MV-4-11 (cell line): ENCODE data around the gene CST1.
"Not testable (repeated sequence)": the region's sequence is repeated elsewhere in the genome, so short reads cannot be mapped to it uniquely, and the experiment has no call there.

Source experiments
- DNase-seq: peaks from one replicate; lab custom pipeline; 2025; lab: John Stamatoyannopoulos, UW

The CST1 gene, protein sequence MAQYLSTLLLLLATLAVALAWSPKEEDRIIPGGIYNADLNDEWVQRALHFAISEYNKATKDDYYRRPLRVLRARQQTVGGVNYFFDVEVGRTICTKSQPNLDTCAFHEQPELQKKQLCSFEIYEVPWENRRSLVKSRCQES

GRCh38 chr20:23750786-23751185, at the start of gene CST1:
Gene CST1, minus strand, starts transcription at chr20:23750935. Its CDS starts 69 bp downstream, at chr20:23750866.
- DNase-seq, result not testable (repeated sequence)

- DNase-seq, result not testable (repeated sequence)
These were observed 48.6 kb upstream of the CST1 start for GRCh38 chr20:23799216-23799847.

- DNase-seq, result no peak
These were observed 44.8 kb upstream of the CST1 start for GRCh38 chr20:23795526-23795925.

DNA sequence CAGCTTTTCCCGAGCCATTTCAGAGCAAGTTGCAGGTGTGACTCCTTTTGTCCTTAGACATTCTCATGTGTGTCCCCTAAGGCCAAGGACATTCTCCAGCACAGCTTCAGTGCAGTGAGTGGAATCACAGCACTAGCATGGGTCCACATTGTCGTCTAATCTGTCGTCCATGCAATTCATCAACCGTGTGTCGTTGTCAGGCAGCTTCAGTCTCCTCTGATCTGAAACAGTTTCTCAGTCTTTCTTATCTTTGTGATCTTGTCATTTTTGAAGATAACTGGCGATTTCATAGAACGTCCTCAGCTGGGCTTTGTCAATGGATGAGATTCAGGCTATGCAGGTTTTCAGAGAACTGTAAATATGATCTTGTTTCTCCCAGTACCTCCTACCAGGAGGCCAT, 44.1 kb upstream of the CST1 start:
- DNase-seq, result no peak

- no peak for DNase-seq
These were observed 43.3 kb upstream of the CST1 start for GRCh38 chr20:23794065-23794464.

DNA sequence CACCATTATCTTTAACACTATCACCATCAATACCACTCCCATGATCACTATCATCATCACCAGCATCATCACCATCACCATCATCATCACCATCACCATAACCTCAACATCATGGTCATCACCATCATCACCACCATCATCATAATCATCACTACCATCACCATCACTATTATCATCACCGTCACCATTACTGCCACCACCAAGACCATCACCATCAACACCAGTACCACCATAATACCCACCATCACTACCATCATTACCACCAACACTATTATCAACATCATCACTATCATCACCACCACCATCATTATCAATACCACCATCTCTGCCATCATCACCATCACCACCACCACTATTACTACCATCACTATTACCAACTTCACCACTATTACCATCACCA, 32.7 kb upstream of the CST1 start:
- no peak for DNase-seq

DNA sequence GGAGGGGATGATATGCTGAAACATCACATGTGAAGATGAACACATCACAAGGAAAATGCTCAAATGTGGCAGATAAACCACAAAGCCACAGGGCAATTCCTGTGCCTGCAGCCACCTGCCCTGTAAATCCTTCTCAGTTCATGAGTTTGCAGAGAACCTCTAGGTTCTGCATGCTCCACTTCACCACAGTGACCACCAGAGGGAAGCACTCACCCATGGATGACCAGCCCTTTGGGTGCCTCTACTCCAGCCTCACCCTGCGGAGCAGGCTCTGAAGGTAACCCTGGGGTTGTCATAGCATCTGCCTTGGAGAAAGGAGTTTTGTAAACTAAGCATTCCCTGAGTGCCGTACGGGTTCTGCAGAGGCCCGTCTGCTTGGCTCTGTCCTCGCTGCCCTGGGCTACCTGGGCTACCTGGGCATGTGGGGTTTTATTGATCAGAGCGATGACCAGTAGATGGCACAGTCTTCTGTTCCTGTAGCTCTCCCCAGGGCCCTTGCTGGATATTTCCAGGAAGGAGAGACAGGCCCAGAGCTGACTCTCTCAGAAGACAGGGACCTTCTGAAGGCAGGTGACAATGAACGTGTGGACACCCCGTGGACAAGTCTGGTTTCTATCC, 31.7 kb upstream of the CST1 start:
- DNase-seq, result peak; percentile 11

DNA sequence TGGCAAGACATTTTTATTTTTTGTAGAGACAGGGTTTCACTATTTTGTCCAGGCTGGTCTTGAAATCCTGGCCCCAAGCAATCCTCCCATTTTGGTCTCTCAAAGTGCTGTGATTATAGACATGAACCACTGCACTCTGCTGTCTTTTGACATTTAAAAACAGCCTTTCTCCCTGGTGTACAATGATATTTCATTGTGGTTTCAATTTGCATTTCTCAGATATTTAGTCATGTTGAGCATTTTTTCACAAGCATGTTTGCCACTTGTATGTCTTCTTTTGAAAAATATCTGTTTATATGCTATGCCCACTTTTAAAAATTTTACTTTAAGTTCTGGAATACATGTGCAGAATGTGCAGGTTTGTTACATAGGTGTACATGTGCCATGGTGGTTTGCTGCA, 27.9 kb upstream of the CST1 start:
- DNase-seq, result not testable (repeated sequence)

DNA sequence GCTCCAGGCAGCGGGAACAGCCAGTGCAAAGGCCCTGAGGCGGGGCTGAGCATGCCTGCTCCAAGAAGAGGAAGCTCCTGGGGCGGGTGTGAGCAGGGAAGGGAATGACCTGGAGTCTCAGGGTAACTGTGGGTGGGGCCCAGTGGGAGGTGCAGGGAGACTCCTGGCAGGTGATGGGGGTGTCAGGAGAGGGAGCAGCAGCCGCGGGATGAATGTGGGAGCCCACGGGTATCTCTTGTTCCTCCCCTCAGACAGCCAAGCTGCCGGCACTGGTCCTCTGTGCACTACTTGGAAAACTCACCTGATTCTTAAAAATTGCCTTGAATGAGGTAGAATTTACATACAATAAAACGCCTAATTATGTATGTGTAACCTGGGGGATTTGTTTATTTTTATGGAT, 26.6 kb upstream of the CST1 start:
- DNase-seq, result not testable (repeated sequence)

GRCh38 chr20:23776067-23776771, 25.5 kb upstream of the CST1 start:
- no peak for DNase-seq

DNA sequence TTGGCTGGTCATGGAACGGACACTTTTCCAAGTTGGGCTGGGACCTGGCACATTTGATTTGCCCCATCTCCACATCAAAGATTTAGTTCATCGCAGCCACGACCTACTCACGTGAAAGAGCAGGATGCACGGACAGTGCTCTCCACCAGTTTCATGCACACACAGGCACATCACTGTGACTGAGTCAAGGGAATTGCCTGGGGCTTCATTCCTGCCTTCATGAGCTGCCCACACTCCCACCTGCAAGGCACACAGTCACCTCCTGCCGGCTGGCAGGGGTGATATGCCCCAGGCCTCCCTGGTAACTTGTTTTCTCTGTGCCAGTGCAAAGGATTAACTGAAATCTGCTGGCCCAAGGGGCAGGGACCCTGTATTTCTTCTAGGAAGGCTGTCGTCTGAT, 23.3 kb upstream of the CST1 start:
- DNase-seq, result no peak

DNA sequence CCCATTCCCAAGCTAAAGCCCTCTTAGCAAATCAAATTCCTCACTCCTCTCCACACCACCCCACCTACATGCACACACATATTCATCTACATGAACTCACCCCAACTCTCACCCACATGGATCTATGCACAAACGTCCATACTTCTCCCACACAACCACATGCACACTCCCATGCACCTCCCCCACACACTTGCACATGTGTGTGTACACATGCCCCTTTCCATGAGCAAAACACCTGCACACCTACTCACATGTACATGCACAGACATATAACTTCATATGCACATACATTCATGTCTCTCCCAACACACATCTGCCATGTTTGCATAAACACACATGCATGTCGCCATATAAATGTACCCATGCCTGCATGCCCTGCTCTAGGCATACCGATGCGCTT, 22.8 kb upstream of the CST1 start:
- no peak for DNase-seq

GRCh38 chr20:23773127-23773526, 22.4 kb upstream of the CST1 start:
- no peak for DNase-seq

DNA sequence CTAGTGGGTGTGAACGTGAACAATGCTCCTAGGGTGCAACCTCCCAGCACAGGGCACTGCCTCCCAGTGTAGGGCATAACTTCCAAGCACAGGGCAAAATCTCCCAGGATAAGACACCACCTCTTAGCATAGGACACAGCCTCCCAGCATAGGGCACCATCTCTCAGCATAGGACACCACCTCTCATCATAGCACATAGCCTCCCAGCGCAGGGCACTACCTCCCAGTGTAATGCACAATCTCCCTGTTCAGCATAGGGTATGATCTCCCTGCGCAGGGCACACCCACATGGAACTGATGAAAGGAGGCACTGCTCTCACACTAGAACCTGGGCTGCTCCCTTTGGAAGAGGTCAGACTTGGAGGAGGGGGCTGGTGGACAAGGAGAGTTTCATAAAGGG, 21.3 kb upstream of the CST1 start:
- DNase-seq, result no peak

GRCh38 chr20:23770384-23770783, 19.6 kb upstream of the CST1 start:
- no peak for DNase-seq

- DNase-seq, result not testable (repeated sequence)
These were observed 17.8 kb upstream of the CST1 start for GRCh38 chr20:23768520-23768919.

- no peak for DNase-seq
These were observed 15.8 kb upstream of the CST1 start for GRCh38 chr20:23766531-23766930.

GRCh38 chr20:23765578-23765977, 14.8 kb upstream of the CST1 start:
- DNase-seq, result no peak

DNA sequence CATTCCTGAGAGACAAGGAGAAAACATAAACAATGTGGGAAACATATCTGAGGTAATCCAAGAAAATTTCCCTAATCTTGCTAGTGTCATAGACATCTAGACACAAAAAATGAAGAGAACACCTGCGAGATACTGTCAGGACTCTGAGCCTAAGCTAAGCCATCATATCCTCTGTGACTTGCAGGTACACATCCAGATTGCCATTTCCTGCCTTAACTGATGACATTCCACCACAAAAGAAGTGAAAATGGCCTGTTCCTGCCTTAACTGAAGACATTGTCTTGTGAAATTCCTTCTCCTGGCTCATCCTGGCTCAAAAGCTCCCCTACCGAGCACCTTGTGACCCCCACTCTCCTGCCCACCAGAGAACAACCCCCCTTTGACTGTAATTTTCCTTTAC, 13.9 kb upstream of the CST1 start:
- not testable (repeated sequence) for DNase-seq

- no peak for DNase-seq
These were observed 12.6 kb upstream of the CST1 start for GRCh38 chr20:23763345-23763744.

DNA sequence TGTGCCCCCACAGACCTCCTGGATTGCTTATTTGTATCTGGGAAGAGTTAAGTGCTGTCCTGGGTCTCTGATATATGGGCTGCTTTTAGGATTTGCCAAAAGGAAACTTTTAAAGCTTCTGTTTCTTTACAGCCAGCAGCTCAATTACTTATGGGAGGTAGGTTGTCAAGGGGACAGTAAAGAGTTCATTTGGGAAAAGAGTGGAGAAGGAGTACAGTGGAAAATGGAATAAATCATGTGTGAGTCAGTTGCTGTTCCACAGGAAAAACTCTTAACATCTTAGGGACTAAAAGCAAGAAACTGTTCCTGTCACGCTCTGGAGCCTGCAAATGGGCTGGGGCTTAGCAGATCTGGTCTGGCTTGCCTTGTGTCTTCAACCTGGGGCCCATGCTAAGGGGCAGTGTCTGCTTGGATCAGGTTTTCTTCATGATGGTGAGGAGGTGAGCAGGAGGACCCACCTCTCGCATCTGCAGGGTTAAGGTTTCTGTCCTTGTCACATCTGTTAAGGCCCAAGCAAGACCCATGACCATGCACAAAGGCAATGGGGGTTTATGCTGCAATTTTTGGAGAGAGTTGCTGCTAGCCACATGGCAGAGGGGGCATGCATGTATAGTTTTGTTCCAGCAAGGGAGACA, 8.7 kb upstream of the CST1 start:
- DNase-seq, result no peak

GRCh38 chr20:23756792-23757191, 6.1 kb upstream of the CST1 start:
- DNase-seq, result not testable (repeated sequence)
